Stimulated activated CD4-positive, alpha-beta T cell treated with anti-CD3 and anti-CD28 coated beads, TNF-alpha, amount 100 ng/mL, for 4 hours (primary cell): ENCODE data around the gene PXDC1.

Experiments
- DNase-seq, 3 experiments: peaks; one replicate each; pipeline ENCODE4 v3.0.0-alpha.2; 2020; ENCODE audit warnings: low read depth in 3 of 3

Gene PXDC1

GRCh38 chr6:3751077-3751729 is at the start of gene PXDC1:
Gene PXDC1, minus strand, starts transcription at chr6:3751713. Its CDS starts 182 bp downstream, at chr6:3751531.
- DNase-seq, result no peak

- no peak for DNase-seq
Observed at GRCh38 chr6:3800850-3801591, 49.5 kb upstream of the PXDC1 start.

GRCh38 chr6:3799719-3800118 is 48.2 kb upstream of the PXDC1 start:
- no peak for DNase-seq

- no peak for DNase-seq
Observed at GRCh38 chr6:3798055-3798919, 46.8 kb upstream of the PXDC1 start.

- no peak for DNase-seq
Observed at GRCh38 chr6:3797231-3798054, 45.9 kb upstream of the PXDC1 start.

- no peak for DNase-seq
Observed at GRCh38 chr6:3796719-3797041, 45.2 kb upstream of the PXDC1 start.

- DNase-seq, result no peak
Observed at GRCh38 chr6:3795836-3796718, 44.6 kb upstream of the PXDC1 start.

- no peak for DNase-seq
Observed at GRCh38 chr6:3794092-3794491, 42.6 kb upstream of the PXDC1 start.

- no peak for DNase-seq
Observed at GRCh38 chr6:3793545-3793944, 42.0 kb upstream of the PXDC1 start.

- no peak for DNase-seq
Observed at GRCh38 chr6:3791526-3792203, 40.2 kb upstream of the PXDC1 start.

GRCh38 chr6:3789896-3790558 is 38.5 kb upstream of the PXDC1 start:
- DNase-seq, result no peak

- no peak for DNase-seq
Observed at GRCh38 chr6:3789018-3789895, 37.7 kb upstream of the PXDC1 start.

- DNase-seq, result no peak
Observed at GRCh38 chr6:3788408-3789017, 37.0 kb upstream of the PXDC1 start.

GRCh38 chr6:3786141-3786540 is 34.6 kb upstream of the PXDC1 start:
- no peak for DNase-seq

- no peak for DNase-seq
Observed at GRCh38 chr6:3785745-3786098, 34.2 kb upstream of the PXDC1 start.

GRCh38 chr6:3784885-3785744 is 33.6 kb upstream of the PXDC1 start:
- DNase-seq, result no peak

- no peak for DNase-seq
Observed at GRCh38 chr6:3784423-3784822, 32.9 kb upstream of the PXDC1 start.
